Kidney glomerular epithelial cell (primary cell): Measurements from ENCODE around the gene TROAP.
A peak's percentile ranks its signal among the peaks of the same experiment; 100 is the strongest.
"Not testable (repeated sequence)": the region's sequence is repeated elsewhere in the genome, so short reads cannot be mapped to it uniquely, and the experiment has no call there.

ENCODE experiments used
- DNase-seq: peaks from one replicate; lab custom pipeline; 2025; lab: John Stamatoyannopoulos, UW

Gene TROAP, protein sequence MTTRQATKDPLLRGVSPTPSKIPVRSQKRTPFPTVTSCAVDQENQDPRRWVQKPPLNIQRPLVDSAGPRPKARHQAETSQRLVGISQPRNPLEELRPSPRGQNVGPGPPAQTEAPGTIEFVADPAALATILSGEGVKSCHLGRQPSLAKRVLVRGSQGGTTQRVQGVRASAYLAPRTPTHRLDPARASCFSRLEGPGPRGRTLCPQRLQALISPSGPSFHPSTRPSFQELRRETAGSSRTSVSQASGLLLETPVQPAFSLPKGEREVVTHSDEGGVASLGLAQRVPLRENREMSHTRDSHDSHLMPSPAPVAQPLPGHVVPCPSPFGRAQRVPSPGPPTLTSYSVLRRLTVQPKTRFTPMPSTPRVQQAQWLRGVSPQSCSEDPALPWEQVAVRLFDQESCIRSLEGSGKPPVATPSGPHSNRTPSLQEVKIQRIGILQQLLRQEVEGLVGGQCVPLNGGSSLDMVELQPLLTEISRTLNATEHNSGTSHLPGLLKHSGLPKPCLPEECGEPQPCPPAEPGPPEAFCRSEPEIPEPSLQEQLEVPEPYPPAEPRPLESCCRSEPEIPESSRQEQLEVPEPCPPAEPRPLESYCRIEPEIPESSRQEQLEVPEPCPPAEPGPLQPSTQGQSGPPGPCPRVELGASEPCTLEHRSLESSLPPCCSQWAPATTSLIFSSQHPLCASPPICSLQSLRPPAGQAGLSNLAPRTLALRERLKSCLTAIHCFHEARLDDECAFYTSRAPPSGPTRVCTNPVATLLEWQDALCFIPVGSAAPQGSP

GRCh38 chr12:49322708-49323523, at the start of gene TROAP:
TROAP (plus strand) TSS chr12:49323255; CDS start chr12:49323609, 354 bp downstream.
- DNase-seq, result peak; percentile 99

DNA sequence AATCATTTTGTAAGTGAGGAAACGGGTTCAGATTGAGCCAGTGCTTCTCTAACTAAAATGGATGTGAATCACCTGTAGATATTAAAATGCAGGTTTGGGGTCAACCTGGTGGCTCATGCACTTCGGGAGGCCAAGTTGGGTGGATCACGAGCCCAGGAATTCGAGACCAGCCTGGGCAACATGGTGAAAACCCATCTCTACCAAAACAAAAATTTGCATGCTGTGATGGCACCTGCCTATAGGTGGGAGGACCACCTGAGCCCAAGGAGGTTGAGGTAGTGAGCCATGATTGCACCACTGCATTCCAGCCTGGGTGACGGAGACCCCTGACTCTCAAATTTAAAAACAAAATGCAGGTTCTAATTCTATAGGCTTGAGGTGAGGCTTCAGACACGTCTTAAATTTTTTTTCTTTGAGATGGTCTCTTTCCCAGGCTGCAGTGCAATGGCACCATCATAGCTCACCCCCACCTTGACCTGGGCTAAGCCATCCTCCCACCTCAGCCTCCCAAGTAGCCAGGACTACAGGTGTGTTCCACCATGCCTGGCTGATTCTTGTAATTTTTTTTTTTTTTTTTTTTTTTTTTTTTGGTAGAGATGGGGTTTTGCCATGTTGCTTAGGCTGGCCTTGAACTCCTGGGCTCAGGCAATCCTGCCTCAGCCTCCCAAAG, 49.2 kb upstream of the TROAP start:
- no peak for DNase-seq

- no peak for DNase-seq
Observed at GRCh38 chr12:49274396-49275069, 48.5 kb upstream of the TROAP start.

GRCh38 chr12:49276304-49277290, 46.5 kb upstream of the TROAP start:
- DNase-seq, result no peak

DNA sequence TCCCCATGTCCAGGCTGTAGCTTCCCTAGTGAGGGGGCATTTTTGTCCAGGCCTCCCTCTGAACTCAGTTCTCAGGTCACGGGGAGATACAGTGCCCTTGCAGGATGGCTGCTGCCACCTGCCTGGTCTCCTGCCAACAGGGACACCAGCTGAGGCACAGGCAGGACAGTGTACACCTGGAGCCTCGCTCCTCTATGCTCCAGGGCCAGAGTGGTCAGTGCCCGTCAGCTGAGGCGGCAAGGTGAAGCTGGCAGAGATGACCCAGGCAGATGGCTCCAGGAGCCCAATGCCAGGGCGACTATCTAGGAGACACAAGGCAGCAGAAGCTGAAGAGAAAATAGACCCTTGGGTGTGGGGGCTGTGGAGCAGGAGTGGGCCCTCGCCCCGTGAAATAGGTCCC, 45.6 kb upstream of the TROAP start:
- DNase-seq, result no peak

GRCh38 chr12:49279706-49280159, 43.3 kb upstream of the TROAP start:
- DNase-seq, result no peak

DNA sequence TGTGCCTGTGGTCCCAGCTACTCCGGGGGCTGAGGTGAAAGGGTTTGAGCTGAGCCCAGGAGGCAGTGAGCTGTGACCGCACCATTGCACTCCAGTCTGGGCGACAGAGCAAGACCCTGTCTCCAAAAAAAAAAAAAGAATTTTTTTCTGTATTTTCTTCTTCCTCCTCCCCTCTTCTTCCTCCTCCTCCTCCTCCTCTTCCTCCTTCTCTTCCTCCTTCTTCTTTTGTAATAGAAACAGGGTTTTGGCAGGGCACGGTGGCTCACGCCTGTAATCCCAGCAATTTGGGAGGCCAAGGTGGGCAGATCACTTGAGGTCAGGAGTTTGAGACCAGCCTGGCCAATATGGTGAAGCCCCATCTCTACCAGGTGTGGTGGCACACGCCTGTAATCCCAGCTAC, 42.5 kb upstream of the TROAP start:
- not testable (repeated sequence) for DNase-seq

- no peak for DNase-seq
Observed at GRCh38 chr12:49282302-49282701, 40.8 kb upstream of the TROAP start.

DNA sequence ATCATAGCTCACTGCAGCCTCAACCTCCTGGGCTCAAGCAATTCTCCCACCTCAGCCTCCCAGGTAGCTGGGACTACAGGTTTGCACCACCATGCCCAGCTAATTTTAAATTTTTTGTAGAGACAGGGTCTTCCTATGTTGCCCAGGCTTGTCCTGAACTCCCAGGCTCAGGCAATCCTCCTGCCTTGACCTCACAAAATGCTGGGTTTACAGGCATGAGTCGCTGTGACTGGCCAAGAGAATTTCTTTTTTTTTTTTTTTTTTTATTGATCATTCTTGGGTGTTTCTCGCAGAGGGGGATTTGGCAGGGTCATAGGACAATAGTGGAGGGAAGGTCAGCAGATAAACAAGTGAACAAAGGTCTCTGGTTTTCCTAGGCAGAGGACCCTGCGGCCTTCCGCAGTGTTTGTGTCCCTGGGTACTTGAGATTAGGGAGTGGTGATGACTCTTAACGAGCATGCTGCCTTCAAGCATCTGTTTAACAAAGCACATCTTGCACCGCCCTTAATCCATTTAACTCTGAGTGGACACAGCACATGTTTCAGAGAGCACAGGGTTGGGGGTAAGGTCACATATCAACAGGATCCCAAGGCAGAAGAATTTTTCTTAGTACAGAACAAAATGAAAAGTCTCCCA, 40.2 kb upstream of the TROAP start:
- DNase-seq, result not testable (repeated sequence)

GRCh38 chr12:49283541-49284429, 39.3 kb upstream of the TROAP start:
- DNase-seq, result no peak

DNA sequence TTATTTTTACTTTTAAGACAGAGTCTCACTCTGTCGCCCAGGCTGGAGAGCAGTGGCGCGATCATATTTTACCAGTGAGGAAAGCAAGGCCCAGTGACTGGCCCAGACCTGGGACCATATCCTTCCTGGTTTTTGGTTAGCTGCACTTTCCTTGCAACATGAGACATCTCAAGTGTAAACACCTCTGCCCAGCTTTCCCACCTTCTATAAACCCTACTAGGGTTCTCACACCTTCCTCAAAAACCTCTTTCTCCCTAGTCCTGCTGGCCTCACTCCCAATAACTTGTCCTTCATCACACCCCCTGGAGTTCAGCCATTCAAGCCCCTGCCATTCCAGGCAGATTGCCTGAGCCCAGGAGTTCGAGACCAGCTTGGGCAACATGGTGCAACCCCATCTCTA, 38.4 kb upstream of the TROAP start:
- no peak for DNase-seq

- DNase-seq, result no peak
Observed at GRCh38 chr12:49287876-49288275, 35.2 kb upstream of the TROAP start.

DNA sequence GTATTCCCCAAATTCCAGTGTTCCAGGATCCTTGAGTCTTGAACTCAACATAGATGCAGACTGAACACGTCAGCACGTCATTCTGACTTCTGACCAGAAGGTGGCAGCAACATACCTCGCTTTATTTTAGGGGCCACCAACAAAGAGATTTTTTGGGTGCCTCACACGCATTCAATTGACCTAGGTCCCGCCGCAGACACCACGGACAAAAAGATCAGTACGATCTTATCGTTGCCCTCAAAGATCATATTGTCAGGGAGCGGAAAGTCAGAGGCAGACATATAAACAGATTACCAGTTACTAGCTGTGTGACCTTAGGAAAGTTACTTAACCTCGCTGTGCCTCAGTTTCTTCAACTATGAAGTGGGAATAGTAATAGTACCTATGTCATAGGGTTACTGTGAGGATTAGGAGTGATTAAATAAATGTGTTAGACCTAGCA, 34.6 kb upstream of the TROAP start:
- no peak for DNase-seq

- DNase-seq, result no peak
Observed at GRCh38 chr12:49288922-49289555, 34.0 kb upstream of the TROAP start.

DNA sequence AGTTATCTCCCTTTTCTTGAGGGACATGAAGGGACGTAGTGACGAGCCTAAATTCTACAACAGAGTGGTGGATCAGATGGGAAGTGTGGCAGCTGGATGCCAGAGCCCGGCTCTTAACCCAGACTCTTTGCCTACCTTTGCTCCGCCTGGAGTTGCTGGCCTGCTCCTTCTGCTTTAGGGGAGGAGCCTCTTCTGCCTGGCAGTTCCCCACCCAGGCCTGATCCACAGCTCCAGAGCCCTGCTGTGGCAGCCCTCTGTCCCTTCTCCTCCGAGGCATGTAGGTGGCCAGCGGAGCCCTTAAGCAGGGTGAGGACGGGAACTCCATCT, 30.4 kb upstream of the TROAP start:
- no peak for DNase-seq

- DNase-seq, result no peak
Observed at GRCh38 chr12:49293056-49293956, 29.7 kb upstream of the TROAP start.
